H9 (cell line): ENCODE results near the gene OAF. TPM values are rescaled to one million over a fixed set of nuclear protein-coding genes. Genes with fewer than 3 reads are reported as not detected.

Experiments used
- DNase-seq: peaks from one replicate; pipeline ENCODE4 v3.0.0-alpha.2; 2017
- H2AFZ ChIP-seq: one replicate; pipeline ENCODE4 v1.6.1; 2013; ENCODE audit warnings: mild to moderate bottlenecking, low read length, control low read depth, moderate library complexity
- H2AK5ac ChIP-seq: 2 replicates; pipeline ENCODE4 v1.6.1; 2013; ENCODE audit warnings: low read length, control low read depth, mixed read lengths; ENCODE audit not compliant: insufficient read length
- H2BK120ac ChIP-seq: one replicate; pipeline ENCODE4 v1.6.1; 2013; ENCODE audit warnings: low read depth, mild to moderate bottlenecking, low read length, control low read depth, inconsistent platforms; ENCODE audit not compliant: poor library complexity, severe bottlenecking
- H2BK12ac ChIP-seq: 2 replicates; pipeline ENCODE4 v1.6.1; 2013; ENCODE audit warnings: low read length, control low read depth, mixed read lengths, low read depth; ENCODE audit not compliant: insufficient read length
- H2BK15ac ChIP-seq: 2 replicates; pipeline ENCODE4 v1.6.1; 2013; ENCODE audit warnings: low read depth, low read length, control low read depth
- H2BK20ac ChIP-seq: one replicate; pipeline ENCODE4 v1.6.1; 2013; ENCODE audit warnings: low read depth, mild to moderate bottlenecking, low read length, control low read depth, inconsistent platforms; ENCODE audit not compliant: poor library complexity, severe bottlenecking
- H2BK5ac ChIP-seq: 2 replicates; pipeline ENCODE4 v1.6.1; 2013; ENCODE audit warnings: low read length, control low read depth, mixed read lengths; ENCODE audit not compliant: insufficient read length
- H3K14ac ChIP-seq: 2 replicates; pipeline ENCODE4 v1.6.1; 2013; ENCODE audit warnings: low read length, control low read depth; ENCODE audit not compliant: insufficient read depth
- H3K18ac ChIP-seq: 2 replicates; pipeline ENCODE4 v1.6.1; 2013; ENCODE audit warnings: low read depth, mild to moderate bottlenecking, mixed read lengths, low read length, control low read depth; ENCODE audit not compliant: insufficient read length
- H3K23ac ChIP-seq: 2 replicates; pipeline ENCODE4 v1.6.1; 2013; ENCODE audit warnings: low read length, control low read depth, mixed read lengths, low read depth; ENCODE audit not compliant: insufficient read length
- H3K23me2 ChIP-seq: 2 replicates; pipeline ENCODE4 v1.6.1; 2013; ENCODE audit warnings: low read depth, mild to moderate bottlenecking, mixed read lengths, low read length, control low read depth; ENCODE audit not compliant: insufficient read length, poor library complexity, severe bottlenecking
- H3K27ac ChIP-seq: 2 replicates; pipeline ENCODE4 v1.5.1; 2013; ENCODE audit warnings: low read length, control low read depth, mixed read lengths, low read depth; ENCODE audit not compliant: insufficient read length
- H3K27me3 ChIP-seq: 2 replicates; pipeline ENCODE4 v1.6.1; 2013; ENCODE audit warnings: low read length, control low read depth, inconsistent platforms; ENCODE audit not compliant: insufficient read depth
- H3K4ac ChIP-seq: 2 replicates; pipeline ENCODE4 v1.6.1; 2013; ENCODE audit warnings: low read depth, mild to moderate bottlenecking, control low read depth, inconsistent platforms, low read length, moderate library complexity
- H3K4me1 ChIP-seq: 2 replicates; pipeline ENCODE4 v1.6.1; 2013; ENCODE audit warnings: low read length, control low read depth, inconsistent platforms; ENCODE audit not compliant: insufficient read depth
- H3K4me2 ChIP-seq: 2 replicates; pipeline ENCODE4 v1.6.1; 2013; ENCODE audit warnings: low read length, control low read depth, mixed read lengths; ENCODE audit not compliant: insufficient read length, insufficient read depth
- H3K56ac ChIP-seq: 2 replicates; pipeline ENCODE4 v1.6.1; 2013; ENCODE audit warnings: low read depth, mild to moderate bottlenecking, mixed read lengths, low read length, control low read depth; ENCODE audit not compliant: insufficient read length
- H3K79me1 ChIP-seq: 2 replicates; pipeline ENCODE4 v1.6.1; 2013; ENCODE audit warnings: low read depth, mild to moderate bottlenecking, moderate library complexity, low read length, control low read depth, inconsistent platforms; ENCODE audit not compliant: insufficient read depth, poor library complexity, severe bottlenecking
- H3K79me2 ChIP-seq: 2 replicates; pipeline ENCODE4 v1.6.1; 2013; ENCODE audit warnings: low read length, control low read depth, inconsistent platforms; ENCODE audit not compliant: insufficient read depth
- H3K9ac ChIP-seq: 2 replicates; pipeline ENCODE4 v1.6.1; 2013; ENCODE audit warnings: low read length, control low read depth, mixed read lengths; ENCODE audit not compliant: insufficient read length; ENCODE audit errors: extremely low read depth
- H3K9me3 ChIP-seq: one replicate; pipeline ENCODE4 v1.6.1; 2013; ENCODE audit warnings: low read depth, low read length, inconsistent platforms; ENCODE audit not compliant: control insufficient read depth
- H3T11ph ChIP-seq: one replicate; pipeline ENCODE4 v1.6.1; 2013; ENCODE audit warnings: mild to moderate bottlenecking, low read length, control low read depth, inconsistent platforms
- H4K20me1 ChIP-seq: one replicate; pipeline ENCODE4 v1.6.1; 2013; ENCODE audit not compliant: control insufficient read depth, insufficient read length, insufficient read depth
- H4K5ac ChIP-seq: 2 replicates; pipeline ENCODE4 v1.6.1; 2013; ENCODE audit warnings: low read depth, mild to moderate bottlenecking, mixed read lengths, low read length, control low read depth; ENCODE audit not compliant: insufficient read length
- H4K8ac ChIP-seq: replicated peaks from 2 replicates; pipeline ENCODE4 v1.6.1; 2013; ENCODE audit warnings: low read length, control low read depth, mixed read lengths, low read depth; ENCODE audit not compliant: insufficient read length
- H4K91ac ChIP-seq: 2 replicates; pipeline ENCODE4 v1.6.1; 2013; ENCODE audit warnings: low read depth, mild to moderate bottlenecking, moderate library complexity, mixed read lengths, low read length, control low read depth; ENCODE audit not compliant: insufficient read length
- H3K27ac Mint-ChIP-seq, 3 experiments: 2 replicates in 2 of 3; 3 replicates in 1 of 3; pipeline ENCODE4 v1.8.0; 2020 to 2021; ENCODE audit warnings: mixed read lengths in 3 of 3, mild to moderate bottlenecking in 1 of 3, moderate library complexity in 1 of 3
- H3K27me3 Mint-ChIP-seq: 2 replicates; pipeline ENCODE4 v1.8.0; 2021; ENCODE audit warnings: low read depth, mild to moderate bottlenecking, moderate library complexity, mixed read lengths
- H3K36me3 Mint-ChIP-seq, 3 experiments: 2 replicates in 2 of 3; 3 replicates in 1 of 3; pipeline ENCODE4 v1.8.0; 2020 to 2021; ENCODE audit warnings: low read depth in 3 of 3, mixed read lengths in 3 of 3; ENCODE audit not compliant: insufficient read depth in 1 of 3
- H3K4me1 Mint-ChIP-seq, 2 experiments: 2 replicates each; pipeline ENCODE4 v1.8.0; 2020; ENCODE audit warnings: mixed read lengths in 2 of 2
- H3K4me3 Mint-ChIP-seq, 2 experiments: 2 replicates in 1 of 2; 3 replicates in 1 of 2; pipeline ENCODE4 v1.8.0; 2020 to 2021; ENCODE audit warnings: mild to moderate bottlenecking in 2 of 2, mixed read lengths in 2 of 2, moderate library complexity in 1 of 2
- H3K9me3 Mint-ChIP-seq, 2 experiments: 2 replicates in 1 of 2; 3 replicates in 1 of 2; pipeline ENCODE4 v1.8.0; 2020; ENCODE audit warnings: mild to moderate bottlenecking in 2 of 2, mixed read lengths in 2 of 2, moderate library complexity in 1 of 2
- WGBS: extraction: QIAGEN DNeasy Blood & Tissue Kit; methylation state at CpG from one replicate; pipeline ENCODE4 v1.1.7; 2013; ENCODE audit warnings: missing lambda C conversion rate, low lambda C conversion rate, mixed read lengths; ENCODE audit not compliant: insufficient read length; ENCODE audit errors: extremely low coverage; 5-methylcytosine and 5-hydroxymethylcytosine counted together
- total RNA-seq: library from RNA; stranded (reverse); gene quantifications from 2 replicates; pipeline ENCODE4 v1.2.1, GENCODE V29; 2021
- TF ChIP-seq, protein P1 (sequence below): fragments of 200-600 bp; sonication (generic); conservative IDR thresholded peaks from 3 replicates; pipeline ENCODE4 v1.8.0; 2021; ENCODE audit warnings: antibody characterized with exemption, mild to moderate bottlenecking

The OAF gene
- total RNA-seq, 1 experiment from 2014 or later: 1.1 TPM

DNA sequence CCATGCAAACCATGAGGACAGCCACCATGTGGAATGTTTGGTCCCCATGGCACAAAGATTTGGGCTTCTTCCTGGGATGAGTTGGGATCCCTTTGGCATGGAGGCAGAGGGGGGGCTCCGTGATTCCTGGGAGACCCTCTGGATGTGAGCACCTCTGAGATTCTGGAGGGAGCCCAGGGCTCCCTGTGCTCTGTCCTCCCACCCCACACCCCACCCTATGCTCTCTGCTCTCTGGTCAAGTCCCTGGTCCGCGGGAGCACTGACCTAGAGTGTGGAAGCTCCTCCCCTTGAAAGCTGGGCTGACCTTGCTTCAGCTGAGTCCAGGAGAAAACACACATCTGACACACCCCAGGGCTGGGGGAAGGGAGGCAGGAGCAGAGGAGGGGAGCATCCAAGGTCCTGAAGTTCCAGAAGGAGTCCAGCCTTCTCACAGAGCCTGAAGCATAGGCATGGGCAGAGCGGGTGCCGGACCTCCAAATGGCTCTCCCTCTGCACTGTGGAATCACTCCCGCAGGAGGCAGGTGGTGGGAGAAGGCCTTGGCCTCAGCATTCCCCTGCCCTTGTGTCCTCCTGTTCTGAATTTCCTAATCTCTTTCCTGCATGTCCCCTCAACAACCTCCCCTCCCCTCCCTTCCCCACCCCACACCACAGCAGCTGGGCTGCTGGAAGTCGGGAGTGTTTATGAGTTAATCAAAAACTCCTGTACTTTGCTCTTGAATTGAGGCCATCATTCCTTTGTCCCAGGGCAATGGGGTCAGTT, 25.7 kb upstream of the OAF start:
- no CpG with 5 or more reads among the region's 7 CpGs for WGBS
- Histone ChIP-seq H3K79me1 (no peaks in the 10 kb centered on the region), H3K23ac (no peak overlapping the region), H3K79me2 (no peaks in the 10 kb centered on the region), H3K56ac (no peak overlapping the region), H2BK120ac (no peak overlapping the region), H2AK5ac (no peak overlapping the region), H2BK5ac (no peak overlapping the region), H3K27me3 (peaks cover 8% of the 10 kb centered on the region), H3K9ac (no peak overlapping the region), H2BK15ac (no peak overlapping the region), H3T11ph (no peak overlapping the region), H3K14ac (no peak overlapping the region), H2AFZ (no peak overlapping the region), H3K4ac (no peak overlapping the region), H3K9me3 (no peaks in the 10 kb centered on the region), H4K20me1 (no peaks in the 10 kb centered on the region), H4K8ac (no peak overlapping the region), H3K4me2 (no peak overlapping the region), H4K91ac (no peak overlapping the region), H2BK12ac (no peak overlapping the region), H3K27ac (no peak overlapping the region), H4K5ac (no peak overlapping the region), H2BK20ac (no peak overlapping the region), H3K4me1 (no peaks in the 10 kb centered on the region; the same call in 1 of the 2 replicates), H3K23me2 (no peaks in the 10 kb centered on the region), H3K18ac (no peak overlapping the region)
- Mint-ChIP-seq H3K9me3 (peaks cover 0 to 3% of the 10 kb centered on the region in 2 experiments; a peak in 2 of 5 replicates), H3K4me1 (peaks cover 27 to 49% of the 10 kb centered on the region in 2 experiments), H3K36me3 (no peaks in the 10 kb centered on the region; a peak in 2 of 7 replicates), H3K4me3 (no peak overlapping the region), H3K27me3 (peaks cover 94% of the 10 kb centered on the region), H3K27ac (no peak overlapping the region)
- TF ChIP-seq, protein P1, sequence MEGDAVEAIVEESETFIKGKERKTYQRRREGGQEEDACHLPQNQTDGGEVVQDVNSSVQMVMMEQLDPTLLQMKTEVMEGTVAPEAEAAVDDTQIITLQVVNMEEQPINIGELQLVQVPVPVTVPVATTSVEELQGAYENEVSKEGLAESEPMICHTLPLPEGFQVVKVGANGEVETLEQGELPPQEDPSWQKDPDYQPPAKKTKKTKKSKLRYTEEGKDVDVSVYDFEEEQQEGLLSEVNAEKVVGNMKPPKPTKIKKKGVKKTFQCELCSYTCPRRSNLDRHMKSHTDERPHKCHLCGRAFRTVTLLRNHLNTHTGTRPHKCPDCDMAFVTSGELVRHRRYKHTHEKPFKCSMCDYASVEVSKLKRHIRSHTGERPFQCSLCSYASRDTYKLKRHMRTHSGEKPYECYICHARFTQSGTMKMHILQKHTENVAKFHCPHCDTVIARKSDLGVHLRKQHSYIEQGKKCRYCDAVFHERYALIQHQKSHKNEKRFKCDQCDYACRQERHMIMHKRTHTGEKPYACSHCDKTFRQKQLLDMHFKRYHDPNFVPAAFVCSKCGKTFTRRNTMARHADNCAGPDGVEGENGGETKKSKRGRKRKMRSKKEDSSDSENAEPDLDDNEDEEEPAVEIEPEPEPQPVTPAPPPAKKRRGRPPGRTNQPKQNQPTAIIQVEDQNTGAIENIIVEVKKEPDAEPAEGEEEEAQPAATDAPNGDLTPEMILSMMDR: no peak
- no peak for DNase-seq
